Cardiac fibroblast (primary cell): ENCODE results near the gene MPST.

Experiments
- DNase-seq, 2 donors: peaks; one replicate each; pipeline versions ENCODE4 v3.0.0 to v3.0.0-alpha.2; 2010; ENCODE audit warnings: low read depth in 2 of 2
- H3K4me3 ChIP-seq, 2 donors: replicated peaks in 1 of 2; 1 replicate in 1 of 2; 2 replicates in 1 of 2; pipeline ENCODE4 v1.5.1; 2011; ENCODE audit warnings: low read depth in 2 of 2, low read length in 2 of 2, mild to moderate bottlenecking in 2 of 2, moderate library complexity in 1 of 2
- TF ChIP-seq, protein P1 (sequence below): IDR thresholded peaks from one replicate; pipeline ENCODE4 v1.5.1; 2011; ENCODE audit warnings: low read depth, mild to moderate bottlenecking, low read length, inconsistent platforms

Gene MPST

DNA sequence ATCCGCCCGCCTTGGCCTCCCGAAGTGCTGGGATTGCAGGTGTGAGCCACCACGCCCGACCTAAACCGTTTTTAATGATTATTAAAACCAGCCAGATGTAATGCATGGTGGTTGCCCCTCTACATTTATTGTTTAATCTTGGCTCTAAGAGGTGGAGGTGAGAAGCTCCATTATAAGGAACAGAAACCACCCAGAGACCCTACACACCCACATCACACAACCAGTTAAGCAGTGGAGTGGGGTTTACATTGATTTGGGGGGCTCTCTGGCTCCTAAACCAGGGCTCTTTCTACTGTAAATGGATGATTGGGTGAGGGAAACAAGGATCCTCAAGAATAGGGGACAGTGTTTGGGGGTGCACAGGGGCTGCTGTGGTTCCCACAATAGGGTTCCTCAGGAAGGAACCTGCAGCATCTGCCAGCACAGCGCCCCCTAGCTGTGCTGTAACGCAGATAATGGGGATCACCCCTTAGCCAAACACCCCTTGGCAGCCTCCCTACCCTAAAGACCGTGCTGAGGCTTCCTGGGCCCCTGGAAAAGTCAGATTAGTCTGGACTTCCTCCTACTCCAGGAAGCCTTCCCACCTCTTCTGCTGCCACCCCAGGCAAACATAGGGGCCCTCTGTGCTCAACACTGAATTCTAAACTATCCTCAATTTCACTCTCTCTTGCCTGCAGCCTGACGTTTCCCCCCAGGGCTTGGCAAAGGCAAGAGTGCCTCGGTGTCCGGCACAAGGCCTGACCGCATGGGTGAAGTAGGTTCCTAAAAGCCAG, 2.4 kb downstream of the MPST start:
- no peak overlapping the region for H3K4me3 ChIP-seq
- TF ChIP-seq, protein P1, sequence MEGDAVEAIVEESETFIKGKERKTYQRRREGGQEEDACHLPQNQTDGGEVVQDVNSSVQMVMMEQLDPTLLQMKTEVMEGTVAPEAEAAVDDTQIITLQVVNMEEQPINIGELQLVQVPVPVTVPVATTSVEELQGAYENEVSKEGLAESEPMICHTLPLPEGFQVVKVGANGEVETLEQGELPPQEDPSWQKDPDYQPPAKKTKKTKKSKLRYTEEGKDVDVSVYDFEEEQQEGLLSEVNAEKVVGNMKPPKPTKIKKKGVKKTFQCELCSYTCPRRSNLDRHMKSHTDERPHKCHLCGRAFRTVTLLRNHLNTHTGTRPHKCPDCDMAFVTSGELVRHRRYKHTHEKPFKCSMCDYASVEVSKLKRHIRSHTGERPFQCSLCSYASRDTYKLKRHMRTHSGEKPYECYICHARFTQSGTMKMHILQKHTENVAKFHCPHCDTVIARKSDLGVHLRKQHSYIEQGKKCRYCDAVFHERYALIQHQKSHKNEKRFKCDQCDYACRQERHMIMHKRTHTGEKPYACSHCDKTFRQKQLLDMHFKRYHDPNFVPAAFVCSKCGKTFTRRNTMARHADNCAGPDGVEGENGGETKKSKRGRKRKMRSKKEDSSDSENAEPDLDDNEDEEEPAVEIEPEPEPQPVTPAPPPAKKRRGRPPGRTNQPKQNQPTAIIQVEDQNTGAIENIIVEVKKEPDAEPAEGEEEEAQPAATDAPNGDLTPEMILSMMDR, result peak; percentile 82
- peak; percentile 48 to 54 for DNase-seq

DNA sequence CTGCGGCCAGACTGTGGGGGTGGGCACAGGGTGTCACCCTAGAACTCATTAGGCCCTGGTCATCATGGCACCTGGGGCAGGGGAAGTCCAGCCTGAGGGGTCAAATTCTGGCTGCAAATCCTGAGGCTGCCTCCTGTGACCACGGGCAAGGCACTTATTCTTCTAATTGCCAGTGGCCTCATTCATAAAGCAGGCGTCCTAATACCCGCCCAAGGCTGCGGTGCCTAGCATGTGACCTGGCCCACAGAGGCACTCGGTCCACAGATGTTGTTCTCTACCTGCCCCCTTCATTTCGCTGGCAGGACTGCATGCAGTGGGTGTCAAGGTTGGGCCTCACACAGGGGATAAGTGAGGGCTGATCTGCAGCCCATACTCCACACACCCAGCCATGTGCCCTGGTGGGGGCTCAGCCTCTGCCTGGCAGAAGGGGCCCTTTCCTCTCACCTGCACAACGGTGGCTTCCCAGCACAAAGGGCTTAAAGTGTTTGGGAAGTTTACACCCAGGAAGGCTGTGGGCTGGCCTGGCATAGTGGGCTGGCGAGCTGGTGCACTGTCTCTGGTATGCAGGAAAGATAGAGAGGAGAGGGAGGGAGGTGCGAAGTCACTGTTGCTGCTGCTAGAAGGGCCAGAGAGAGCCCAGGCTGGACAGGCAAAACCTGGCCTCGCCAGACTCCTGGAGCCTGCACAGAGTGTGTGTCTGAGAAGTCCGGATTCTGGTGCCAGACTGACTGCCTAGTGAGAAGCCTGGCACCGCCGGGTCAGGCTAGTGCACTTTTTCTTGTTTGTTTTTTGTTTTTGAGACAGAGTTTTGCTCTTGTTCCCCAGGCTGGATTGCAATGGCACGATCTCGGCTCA, 3.2 kb downstream of the MPST start:
- DNase-seq, result no peak
- TF ChIP-seq, protein P1, result no peak
- no peak overlapping the region for H3K4me3 ChIP-seq

DNA sequence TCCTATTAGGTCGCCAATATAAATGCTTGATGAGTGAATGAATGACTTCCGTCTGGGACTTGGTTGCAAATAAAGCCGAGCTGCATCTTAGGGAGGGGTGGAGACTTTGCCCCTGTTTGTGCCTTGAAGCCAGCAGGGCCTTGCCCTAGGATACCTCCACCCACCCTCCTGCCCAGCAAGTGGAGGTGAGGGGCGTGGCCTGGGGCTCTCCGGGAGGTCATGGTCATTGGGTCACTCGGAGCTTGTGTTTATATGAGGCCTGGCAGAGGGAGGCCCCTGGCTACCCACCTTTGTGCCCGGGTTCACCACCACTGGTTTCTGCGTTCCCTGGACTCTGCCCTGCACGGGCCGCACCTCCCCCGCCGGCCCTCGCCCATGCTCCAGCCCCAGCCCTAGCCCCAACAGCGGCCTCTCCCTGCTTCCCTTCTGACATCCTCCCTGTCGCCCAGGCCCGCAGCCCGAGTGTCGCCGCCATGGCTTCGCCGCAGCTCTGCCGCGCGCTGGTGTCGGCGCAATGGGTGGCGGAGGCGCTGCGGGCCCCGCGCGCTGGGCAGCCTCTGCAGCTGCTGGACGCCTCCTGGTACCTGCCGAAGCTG, 4.3 kb downstream of the MPST start:
- TF ChIP-seq, protein P1, result no peak
- no peak for DNase-seq
- no peak overlapping the region for H3K4me3 ChIP-seq

DNA sequence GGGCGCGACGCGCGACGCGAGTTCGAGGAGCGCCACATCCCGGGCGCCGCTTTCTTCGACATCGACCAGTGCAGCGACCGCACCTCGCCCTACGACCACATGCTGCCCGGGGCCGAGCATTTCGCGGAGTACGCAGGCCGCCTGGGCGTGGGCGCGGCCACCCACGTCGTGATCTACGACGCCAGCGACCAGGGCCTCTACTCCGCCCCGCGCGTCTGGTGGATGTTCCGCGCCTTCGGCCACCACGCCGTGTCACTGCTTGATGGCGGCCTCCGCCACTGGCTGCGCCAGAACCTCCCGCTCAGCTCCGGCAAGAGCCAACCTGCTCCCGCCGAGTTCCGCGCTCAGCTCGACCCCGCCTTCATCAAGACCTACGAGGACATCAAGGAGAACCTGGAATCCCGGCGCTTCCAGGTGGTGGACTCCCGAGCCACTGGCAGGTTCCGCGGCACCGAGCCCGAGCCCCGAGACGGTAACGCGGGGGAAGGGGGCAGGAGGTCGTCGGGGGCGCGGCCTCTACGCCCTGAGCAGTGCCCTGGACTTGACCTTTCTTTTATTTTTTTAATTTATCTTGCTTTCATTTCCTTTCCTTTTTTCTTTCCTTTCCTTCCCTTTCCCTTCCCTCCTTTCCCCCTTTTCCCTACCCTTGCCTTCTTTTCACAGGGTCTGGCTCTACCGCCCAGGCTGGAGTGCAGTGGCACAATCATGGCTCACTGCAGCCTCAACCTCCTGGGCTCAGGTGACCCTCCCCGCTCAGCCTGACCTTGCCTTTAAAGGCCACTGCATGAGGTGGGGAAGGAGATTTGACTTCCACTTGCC, 5.0 kb downstream of the MPST start:
- no peak for DNase-seq
- TF ChIP-seq, protein P1, result no peak
- no peak overlapping the region for H3K4me3 ChIP-seq

DNA sequence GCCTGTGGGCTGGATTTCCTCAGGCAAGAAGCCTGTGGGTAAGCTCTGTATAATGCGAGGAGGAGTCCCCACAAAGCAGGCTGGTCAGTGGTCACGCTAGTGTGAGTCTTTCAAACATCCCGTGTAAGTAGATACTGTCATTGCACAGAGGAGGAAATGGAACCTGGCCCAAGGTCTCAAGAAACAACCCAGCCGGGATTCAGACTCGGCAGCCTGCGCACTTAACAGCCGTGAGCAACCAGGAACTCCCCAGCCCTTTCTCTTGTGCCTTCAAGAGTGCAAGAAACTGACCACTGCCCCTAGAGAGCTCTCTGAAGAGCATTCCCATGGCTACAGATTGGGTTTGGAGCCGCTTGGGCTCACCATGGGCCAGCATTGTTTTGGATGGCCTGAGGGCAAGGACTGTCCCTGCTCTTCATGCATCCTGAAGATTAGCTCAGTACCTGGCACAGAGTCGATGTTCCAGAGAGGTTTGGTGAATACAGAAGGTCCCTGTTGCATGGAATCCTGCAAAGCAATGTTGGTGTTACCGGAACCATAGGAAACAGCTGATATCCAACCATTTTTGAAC, 6.0 kb downstream of the MPST start:
- no peak for DNase-seq
- TF ChIP-seq, protein P1, result no peak

DNA sequence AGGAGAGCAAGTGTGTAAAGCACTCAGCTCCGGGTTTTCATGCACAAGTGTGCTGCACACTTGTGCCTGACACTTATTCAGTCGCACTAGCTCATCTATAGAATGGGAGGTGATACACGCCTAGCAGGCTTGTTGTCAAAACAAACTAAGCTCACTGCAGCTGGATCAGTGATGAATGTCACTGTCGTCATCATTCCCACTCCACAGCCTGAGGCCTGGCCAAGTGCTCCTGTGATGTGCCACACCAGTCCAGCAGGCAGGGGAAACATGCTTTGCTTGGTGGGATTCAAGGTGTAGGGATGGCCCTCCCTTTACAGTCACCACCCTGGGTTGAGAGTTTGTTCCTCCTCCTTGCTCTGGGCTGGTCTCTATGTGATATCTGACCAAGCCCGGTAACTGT, 6.8 kb downstream of the MPST start:
- no peak for DNase-seq
- TF ChIP-seq, protein P1, result no peak

More for the DNA sequence above, 6.0 kb downstream of the MPST start:
- H3K4me3 ChIP-seq, result no peak overlapping the region

More for the DNA sequence above, 6.8 kb downstream of the MPST start:
- no peak overlapping the region for H3K4me3 ChIP-seq
